ENCODE data around the gene EPHA2. TPM values are rescaled to one million over a fixed set of nuclear protein-coding genes. Genes with fewer than 3 reads are reported as not detected.

The EPHA2 gene
- total RNA-seq, 1 experiment from 2014 or later = 263 TPM

GRCh38 chr1:16076865-16077238, 79.0 kb downstream of the EPHA2 start:
- ChIA-PET CTCF (interaction anchor here (0.6 kb wide), 1 partner anchor 110 kb away, joined by 8 read pairs; no protein-coding TSS in a partner anchor), POLR2A (no interaction called here)
- intact Hi-C loops (cut with micrococcal nuclease; ENCODE audit: unreplicated experiment) (loop anchor here (5.0 kb wide), 1 partner anchor 285 kb away; no protein-coding TSS in a partner anchor), in situ Hi-C loops (cut with HindIII; ENCODE audit: low pct_unique_long_range_greater_than_20kb, low sequenced_read_pairs) (no loop called here)
- ATAC-seq (peak; percentile 9), DNase-seq (ENCODE audit: low read depth, low spot score) (no peak)
- BruUV-seq (replicated peaks) = no TSS peak
- H3K4me1 ChIP-seq (ENCODE audit: control insufficient read depth, insufficient read depth, low read length) = peaks cover 45% of the 10 kb centered on the region
- H3K27ac ChIP-seq (ENCODE audit: low read length) = peak overlapping the region; percentile 45; the same call in 1 of the 2 replicates
- H3K9me3 ChIP-seq (ENCODE audit: control insufficient read depth, insufficient read depth, low read depth, low read length) = no peaks in the 10 kb centered on the region
- H3K4me3 ChIP-seq (ENCODE audit: low read depth in 2 of 2, low read length in 2 of 2) = no peak overlapping the region
- no peaks in the 10 kb centered on the region for H3K27me3 ChIP-seq (ENCODE audit: control insufficient read depth, insufficient read depth, low read length)
- H3K36me3 ChIP-seq (ENCODE audit: control insufficient read depth, insufficient read depth, low read length) = no peaks in the 10 kb centered on the region
- TF ChIP-seq SIN3A (IDR thresholded peaks at IDR 0.05; ENCODE audit: borderline replicate concordance, insufficient read depth, low read depth, low read length) = no peak
- no peak for TF ChIP-seq REST (IDR thresholded peaks at IDR 0.05; ENCODE audit: insufficient read depth in 1 of 2, low read depth in 2 of 2, low read length in 1 of 2)
- TF ChIP-seq CTCF (IDR thresholded peaks at IDR 0.05) = no peak
- TF ChIP-seq POLR2AphosphoS5 (IDR thresholded peaks at IDR 0.05; ENCODE audit: low read depth, low read length) = no peak
- TF ChIP-seq TCF7L2 (IDR thresholded peaks at IDR 0.05; ENCODE audit: low read depth, low read length) = no peak

GRCh38 chr1:16076031-16076864, 79.6 kb downstream of the EPHA2 start:
- Histone ChIP-seq H3K27ac (ENCODE audit: low read length) (peak overlapping the region; percentile 45; the same call in 1 of the 2 replicates), H3K4me3 (ENCODE audit: low read depth in 2 of 2, low read length in 2 of 2) (no peak overlapping the region), H3K4me1 (ENCODE audit: control insufficient read depth, insufficient read depth, low read length) (peaks cover 41% of the 10 kb centered on the region), H3K9me3 (ENCODE audit: control insufficient read depth, insufficient read depth, low read depth, low read length) (no peaks in the 10 kb centered on the region), H3K36me3 (ENCODE audit: control insufficient read depth, insufficient read depth, low read length) (no peaks in the 10 kb centered on the region), H3K27me3 (ENCODE audit: control insufficient read depth, insufficient read depth, low read length) (no peaks in the 10 kb centered on the region)
- POLR2A ChIA-PET = no interaction called here
- ATAC-seq (peak; percentile 24), DNase-seq (ENCODE audit: low read depth, low spot score) (peak; percentile 91)
- no TSS peak for BruUV-seq (replicated peaks)
- TF ChIP-seq REST (IDR thresholded peaks at IDR 0.05; ENCODE audit: insufficient read depth in 1 of 2, low read depth in 2 of 2, low read length in 1 of 2) (no peak), TCF7L2 (IDR thresholded peaks at IDR 0.05; ENCODE audit: low read depth, low read length) (no peak), POLR2AphosphoS5 (IDR thresholded peaks at IDR 0.05; ENCODE audit: low read depth, low read length) (no peak), SIN3A (IDR thresholded peaks at IDR 0.05; ENCODE audit: borderline replicate concordance, insufficient read depth, low read depth, low read length) (no peak), CTCF (IDR thresholded peaks at IDR 0.05) (no peak)
- in situ Hi-C loops (cut with HindIII; ENCODE audit: low pct_unique_long_range_greater_than_20kb, low sequenced_read_pairs) (no loop called here), intact Hi-C loops (cut with micrococcal nuclease; ENCODE audit: unreplicated experiment) (loop anchor here (5.0 kb wide), 1 partner anchor 286 kb away; no protein-coding TSS in a partner anchor)
- CTCF ChIA-PET = interaction anchor here (0.5 kb wide), 1 partner anchor 13 kb away, joined by 3 read pairs; no protein-coding TSS in a partner anchor
